D721Med (cell line): Measurements from ENCODE around the gene WFS1.

Experiments used
- DNase-seq: peaks from one replicate; pipeline ENCODE4 v3.0.0; 2011; ENCODE audit warnings: low spot score; ENCODE audit not compliant: insufficient read length
- FAIRE-seq: peaks from 2 replicates; lab custom pipeline; 2011; peaks lifted over from hg19 to GRCh38; lab: Jason Lieb, UNC
- TF ChIP-seq, protein P1 (sequence below): IDR thresholded peaks from 2 replicates; pipeline ENCODE4 v1.5.1; 2012; ENCODE audit warnings: mild to moderate bottlenecking, control low read depth; ENCODE audit not compliant: insufficient read depth; ENCODE audit errors: missing control alignments

WFS1 gene

DNA sequence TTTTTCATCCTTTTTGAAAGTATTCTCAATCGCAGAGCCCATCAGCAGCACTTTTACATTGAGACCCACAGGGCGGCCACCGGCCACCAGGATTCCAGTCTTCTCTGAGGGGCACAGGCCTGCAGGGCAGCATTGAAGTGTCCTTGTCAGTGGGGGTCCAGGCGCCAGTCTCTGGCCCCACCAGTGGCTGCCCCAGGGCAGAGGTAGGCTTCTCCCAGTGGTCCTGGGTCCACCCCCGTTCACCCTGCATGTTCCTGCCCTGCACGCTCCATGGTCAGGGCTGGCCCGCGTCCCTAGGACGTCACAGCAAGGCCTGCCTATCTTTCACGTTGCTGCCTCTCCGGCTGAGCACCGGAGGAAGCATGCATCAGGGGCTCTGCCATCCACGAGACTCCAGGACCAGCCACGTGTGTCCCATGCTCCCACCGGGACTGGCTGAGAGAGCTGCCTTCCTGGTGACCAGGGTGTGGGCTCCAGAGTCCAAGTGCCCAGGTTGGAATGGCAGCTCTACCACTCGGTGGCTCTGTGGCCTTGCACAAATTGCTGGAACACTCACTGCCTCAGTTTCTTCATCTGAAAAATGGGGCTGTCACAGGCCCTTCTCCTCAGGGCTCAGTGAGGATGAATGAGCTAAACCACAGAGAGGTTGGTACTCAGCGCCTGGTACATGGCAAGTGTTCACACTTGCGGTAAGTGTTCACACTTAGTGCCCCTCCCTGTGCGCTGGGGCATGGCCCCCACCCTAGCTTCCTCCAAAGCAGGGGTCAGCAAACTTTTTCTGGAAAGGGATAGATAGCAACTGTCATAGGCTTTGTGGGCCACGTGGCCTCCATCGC, 38.6 kb upstream of the WFS1 start:
- DNase-seq (no peak), FAIRE-seq (no peak)
- TF ChIP-seq, protein P1, sequence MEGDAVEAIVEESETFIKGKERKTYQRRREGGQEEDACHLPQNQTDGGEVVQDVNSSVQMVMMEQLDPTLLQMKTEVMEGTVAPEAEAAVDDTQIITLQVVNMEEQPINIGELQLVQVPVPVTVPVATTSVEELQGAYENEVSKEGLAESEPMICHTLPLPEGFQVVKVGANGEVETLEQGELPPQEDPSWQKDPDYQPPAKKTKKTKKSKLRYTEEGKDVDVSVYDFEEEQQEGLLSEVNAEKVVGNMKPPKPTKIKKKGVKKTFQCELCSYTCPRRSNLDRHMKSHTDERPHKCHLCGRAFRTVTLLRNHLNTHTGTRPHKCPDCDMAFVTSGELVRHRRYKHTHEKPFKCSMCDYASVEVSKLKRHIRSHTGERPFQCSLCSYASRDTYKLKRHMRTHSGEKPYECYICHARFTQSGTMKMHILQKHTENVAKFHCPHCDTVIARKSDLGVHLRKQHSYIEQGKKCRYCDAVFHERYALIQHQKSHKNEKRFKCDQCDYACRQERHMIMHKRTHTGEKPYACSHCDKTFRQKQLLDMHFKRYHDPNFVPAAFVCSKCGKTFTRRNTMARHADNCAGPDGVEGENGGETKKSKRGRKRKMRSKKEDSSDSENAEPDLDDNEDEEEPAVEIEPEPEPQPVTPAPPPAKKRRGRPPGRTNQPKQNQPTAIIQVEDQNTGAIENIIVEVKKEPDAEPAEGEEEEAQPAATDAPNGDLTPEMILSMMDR: no peak

DNA sequence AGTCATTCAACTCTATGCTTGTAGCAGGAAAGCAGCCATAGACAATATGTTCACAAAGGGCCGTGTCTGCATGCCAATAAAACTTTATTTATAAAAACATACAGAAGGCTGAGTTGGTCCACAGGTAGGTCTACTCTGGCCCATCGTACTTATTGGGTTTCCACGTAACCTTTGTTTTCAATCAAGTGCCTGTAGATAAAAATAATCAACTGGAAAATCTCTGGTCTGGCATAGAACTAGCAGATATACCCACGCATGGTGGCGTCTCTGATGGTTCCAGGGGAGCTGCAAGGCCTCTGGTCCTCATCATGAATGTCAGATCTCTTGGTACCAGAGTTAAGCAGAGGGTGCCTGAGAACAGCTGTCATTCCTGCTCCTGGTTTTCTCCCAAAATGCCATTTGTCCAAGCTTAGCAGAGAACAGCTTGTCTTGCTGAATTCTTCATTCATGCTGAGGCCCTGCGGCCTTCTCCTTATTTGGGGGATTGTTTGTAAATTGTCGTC, 37.9 kb upstream of the WFS1 start:
- FAIRE-seq (no peak), DNase-seq (no peak)
- TF ChIP-seq, protein P1: no peak

DNA sequence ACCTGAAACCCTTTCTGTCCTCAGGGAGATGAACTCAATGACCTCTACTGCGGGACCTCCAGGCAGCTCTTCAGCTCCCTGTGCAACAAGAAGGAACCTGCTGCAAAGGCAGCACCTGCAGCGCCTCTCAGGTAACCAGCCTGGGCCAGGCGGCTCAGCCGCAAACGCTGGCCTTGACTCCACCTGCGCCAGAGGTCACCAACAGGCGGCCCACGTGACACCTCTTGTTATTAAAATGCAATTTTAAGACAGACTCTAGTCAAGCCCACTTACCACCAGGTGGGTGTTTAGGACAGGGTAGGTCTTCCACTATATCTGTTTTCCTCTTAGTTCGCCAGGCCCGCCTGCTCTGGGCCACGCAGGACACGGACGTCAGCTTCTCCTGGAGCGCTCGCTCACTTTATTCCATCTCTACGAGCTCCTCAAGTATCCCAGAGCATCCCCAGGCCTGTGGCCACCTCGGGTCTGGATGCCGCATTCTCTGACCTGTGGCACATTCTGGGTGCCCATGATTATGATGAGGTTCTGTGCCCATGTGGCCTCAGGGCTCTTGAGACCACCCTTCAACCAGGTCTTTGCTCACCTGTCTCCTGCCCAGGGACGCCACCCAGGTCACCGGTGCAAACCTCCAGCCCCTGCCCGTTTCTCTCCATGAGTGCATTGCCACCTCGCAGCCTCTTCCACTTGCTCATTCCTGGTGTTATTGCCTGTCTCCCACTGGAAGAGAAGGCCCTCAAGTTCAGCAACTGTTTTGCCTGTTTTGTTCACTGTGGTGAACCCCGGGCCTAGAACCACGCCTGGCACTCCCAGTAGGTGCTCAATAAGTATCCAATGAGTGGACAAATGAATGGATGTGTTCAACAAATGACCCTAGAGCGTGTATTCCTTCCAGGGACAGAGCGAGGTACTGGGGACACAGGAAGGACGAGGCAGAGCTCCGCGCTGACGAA, 36.5 kb upstream of the WFS1 start:
- no peak for FAIRE-seq

DNA sequence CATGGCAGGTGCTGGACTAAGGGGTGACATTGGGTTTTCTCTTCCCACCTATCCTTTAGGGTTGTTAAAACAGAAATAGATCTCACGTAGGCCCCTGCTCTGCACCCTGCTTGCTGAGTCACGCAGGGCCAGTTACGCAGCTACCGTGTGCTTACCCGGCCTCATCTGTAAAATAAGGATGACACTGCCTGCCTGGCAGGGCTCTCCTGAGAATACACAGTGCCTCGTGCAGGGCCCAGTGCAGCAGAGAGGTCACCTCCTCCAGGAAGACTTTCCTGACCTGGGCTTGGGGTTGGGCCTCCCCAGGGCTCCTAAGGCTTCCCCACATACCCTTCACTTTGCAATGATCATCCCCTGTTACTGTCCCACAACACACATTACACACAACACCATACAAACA, 35.7 kb upstream of the WFS1 start:
- no peak for FAIRE-seq
- DNase-seq: no peak
- TF ChIP-seq, protein P1: no peak

More for the DNA sequence above, 36.5 kb upstream of the WFS1 start:
- DNase-seq: no peak
- TF ChIP-seq, protein P1: no peak

DNA sequence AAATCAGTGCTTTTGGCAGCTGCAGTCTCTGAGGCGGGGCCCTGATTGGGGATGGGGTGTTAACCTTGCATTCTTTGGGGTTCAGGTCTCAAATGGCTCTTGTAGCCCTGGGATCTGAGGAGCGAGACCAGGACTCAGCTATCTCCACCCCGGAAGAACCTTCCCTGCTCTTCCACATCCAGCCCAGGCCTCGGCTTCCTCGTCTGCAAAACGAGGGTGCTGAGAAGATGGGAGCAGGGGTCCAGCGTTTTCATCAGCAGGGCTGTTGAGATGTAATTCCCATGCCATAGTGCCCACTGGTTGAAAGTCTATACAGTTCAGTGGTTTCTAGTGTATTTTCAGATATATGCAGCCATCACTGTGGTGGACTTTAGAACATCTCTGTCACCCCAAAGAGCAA, 34.6 kb upstream of the WFS1 start:
- TF ChIP-seq, protein P1: no peak
- no peak for FAIRE-seq
- DNase-seq: no peak

DNA sequence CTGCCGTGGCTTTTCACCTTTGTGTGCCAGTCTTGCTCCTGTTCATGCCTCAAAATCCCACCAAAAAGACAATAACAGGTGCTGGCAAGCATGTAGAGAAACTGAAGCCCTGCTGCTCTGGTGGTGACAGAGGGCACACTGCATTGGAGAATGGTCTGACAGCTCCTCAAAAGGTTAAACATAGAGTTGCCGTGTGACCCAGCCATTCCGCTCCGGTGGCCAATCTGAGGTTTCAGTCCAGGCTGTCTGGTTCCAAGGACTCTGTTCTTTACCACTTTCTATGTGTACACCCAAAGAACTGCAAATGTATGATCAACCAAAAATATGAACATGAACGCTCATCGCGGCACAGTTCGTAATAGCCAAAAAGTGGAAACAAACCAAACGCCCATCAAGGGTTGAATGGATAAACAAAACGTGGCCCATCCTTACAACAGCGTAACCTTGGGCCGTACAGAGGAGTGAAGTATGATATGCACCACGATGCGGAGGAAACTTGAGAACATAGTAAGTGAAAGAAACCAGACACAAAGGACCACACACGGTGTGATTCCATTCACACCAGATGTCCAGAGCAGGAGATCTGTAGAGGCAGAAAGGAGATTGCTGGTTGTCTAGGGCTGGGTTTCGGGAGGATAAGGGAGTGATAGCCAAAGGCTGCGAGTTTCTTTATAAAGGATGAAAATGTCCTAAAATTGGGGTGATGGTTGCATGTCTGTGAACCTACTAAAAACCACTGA, 33.6 kb upstream of the WFS1 start:
- DNase-seq: no peak
- TF ChIP-seq, protein P1: no peak
- no peak for FAIRE-seq
